ENCODE data around the gene ZMYND10.

DNA sequence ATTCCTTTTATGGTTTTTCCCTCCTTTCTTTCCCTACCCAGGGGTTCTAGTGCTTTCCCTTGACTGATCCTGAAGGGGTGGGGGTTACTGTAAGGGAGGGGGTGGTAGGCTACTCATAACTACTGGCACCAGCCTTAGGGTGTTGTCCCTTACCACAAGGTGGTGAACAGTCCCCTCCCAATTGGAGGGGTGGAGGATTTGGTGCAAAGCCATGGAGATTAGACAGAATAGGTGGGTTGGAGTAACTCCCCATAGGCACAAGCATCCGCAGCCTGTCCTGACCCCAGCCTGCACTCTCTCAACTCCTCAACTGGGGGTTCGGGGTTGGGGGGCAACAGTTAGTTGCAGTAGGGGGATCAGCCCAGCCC, 20.4 kb downstream of the ZMYND10 start:
- TF ChIP-seq GATA2 (IDR thresholded peaks at IDR 0.05; ENCODE audit: low read depth, low read length) (no peak), GATA3 (IDR thresholded peaks at IDR 0.05; ENCODE audit: low read depth, low read length) (no peak)

Data from SH-SY5Y (cell line).